GM23248 (cell line): Measurements from ENCODE around the gene RNASEH2C.

Experiments
- EZH2 ChIP-seq: fragments of 200-600 bp; sonication (generic); IDR thresholded peaks from 2 replicates; pipeline ENCODE4 v1.6.1; 2018; ENCODE audit warnings: antibody characterized with exemption, mild to moderate bottlenecking; ENCODE audit not compliant: insufficient read depth, poor library complexity, severe bottlenecking
- EZH2phosphoT487 ChIP-seq: fragments of 200-600 bp; sonication (generic); IDR thresholded peaks from 2 replicates; pipeline ENCODE4 v1.6.1; 2018; ENCODE audit warnings: antibody characterized with exemption, moderate library complexity, mild to moderate bottlenecking, low read depth; ENCODE audit not compliant: insufficient read depth

GRCh38 chr11:65714433-65714832, 6.2 kb downstream of the RNASEH2C start:
- TF ChIP-seq EZH2phosphoT487 (no peak), EZH2 (no peak)
